Islet of Langerhans (tissue), 1 donor: Measurements from ENCODE around the gene C14orf93.

Source experiments
- FAIRE-seq: peaks from one replicate; lab custom pipeline; 2011; peaks lifted over from hg19 to GRCh38; lab: Jason Lieb, UNC

Gene C14orf93

DNA sequence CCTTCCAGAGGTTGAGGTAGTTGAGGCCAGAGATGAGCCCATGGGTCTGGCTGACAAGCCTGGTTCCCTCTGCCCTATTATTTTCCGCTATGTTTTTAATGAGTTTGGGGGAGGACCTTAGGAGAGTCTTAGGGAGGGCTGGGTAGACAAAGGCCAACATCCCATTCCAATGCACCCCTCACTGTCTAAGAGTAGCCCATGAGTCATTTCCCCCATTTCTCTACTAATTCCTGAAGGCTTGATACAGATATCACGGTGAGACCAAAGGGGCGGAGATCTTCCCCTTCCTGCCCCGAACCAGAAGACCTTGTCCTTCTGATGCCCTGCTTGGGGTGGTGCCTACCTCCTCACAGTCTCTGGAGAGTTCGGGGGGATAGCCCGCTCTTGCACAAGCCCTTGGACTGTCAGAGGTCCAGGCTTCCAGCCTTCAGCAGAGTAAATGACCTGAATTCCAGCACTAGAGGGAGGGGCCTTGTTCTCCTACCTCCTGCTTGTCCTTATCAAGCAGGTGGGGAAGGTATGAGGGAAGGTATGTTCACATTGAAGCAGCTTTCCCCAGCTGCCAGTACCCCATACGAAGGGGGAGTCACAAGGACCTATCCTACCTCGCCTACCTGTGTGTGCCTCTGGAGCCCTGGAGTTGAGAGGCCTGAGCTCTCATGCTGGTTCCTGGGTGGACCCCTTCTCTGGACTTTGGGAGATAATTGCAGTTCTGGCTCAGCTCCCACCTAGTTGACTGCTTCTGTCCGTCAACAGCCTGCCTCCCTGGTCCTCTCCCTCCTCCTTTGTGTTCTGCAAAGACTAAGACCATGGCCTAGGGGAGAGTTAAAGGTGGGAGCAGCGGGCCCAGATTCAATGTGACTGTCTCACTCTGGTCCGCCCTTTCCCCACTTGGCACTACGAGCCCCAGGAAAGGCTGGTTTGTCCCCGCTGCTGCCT lies 35.7 kb upstream of the C14orf93 start:
- no peak for FAIRE-seq

DNA sequence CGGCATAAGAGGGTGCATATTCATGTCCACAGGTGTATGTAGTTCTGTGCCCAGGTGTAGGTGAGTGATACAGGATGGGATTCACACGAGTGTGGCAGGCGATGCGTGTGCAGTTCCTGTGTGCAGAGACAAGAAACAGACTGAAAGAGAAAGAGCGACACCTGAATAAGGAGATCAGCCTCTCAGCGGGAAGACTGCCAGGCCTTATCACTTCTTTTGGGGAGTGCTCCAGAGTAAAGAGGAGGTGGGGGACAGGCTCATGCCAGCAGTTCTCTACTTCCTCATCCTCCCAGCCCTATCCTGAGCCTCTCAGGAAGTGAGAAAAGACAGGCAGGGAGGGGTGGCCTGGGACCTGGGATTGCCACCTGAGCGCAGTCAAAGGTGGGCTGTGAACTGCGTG lies 34.9 kb upstream of the C14orf93 start:
- FAIRE-seq = no peak

DNA sequence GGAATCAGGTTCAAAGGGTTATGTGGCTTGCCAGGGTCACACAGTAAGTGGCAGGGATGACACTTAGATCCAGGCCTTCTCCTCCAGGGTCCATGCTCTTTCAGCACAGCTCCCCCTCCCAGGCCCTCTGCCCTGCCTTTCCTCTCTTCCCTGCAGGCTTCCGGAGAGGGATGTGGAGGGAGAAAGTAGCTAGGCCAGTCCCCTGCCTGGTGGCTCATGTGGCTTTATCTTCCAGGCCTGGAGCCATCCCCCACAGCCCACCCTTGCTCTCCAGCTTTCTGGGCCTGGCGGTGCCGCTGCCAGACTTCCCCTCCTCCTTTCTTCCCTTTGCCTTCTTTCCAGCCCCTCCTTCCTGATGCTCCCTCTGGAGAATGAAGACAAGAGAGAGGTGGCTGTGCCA lies 33.8 kb upstream of the C14orf93 start:
- FAIRE-seq = no peak

DNA sequence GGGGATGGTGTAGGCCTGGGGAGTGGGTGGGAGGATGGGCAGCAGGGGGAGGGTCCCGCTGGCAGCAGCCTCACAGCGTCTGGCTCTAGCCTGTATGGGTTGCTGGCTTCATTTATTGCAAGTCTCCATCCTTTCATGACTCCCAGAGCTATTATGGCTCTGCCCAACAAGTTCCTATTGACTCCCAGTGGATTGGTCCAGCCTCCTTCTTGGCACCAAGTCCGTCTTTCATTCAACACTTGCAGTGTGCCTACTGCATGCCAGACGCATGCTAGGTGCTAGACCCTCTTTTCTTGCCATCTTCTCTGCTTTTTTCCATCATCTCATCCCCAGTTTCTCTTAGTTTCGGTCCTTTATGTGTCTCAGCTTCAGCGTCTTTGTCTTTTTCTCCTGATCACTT lies 33.2 kb upstream of the C14orf93 start:
- FAIRE-seq = no peak

DNA sequence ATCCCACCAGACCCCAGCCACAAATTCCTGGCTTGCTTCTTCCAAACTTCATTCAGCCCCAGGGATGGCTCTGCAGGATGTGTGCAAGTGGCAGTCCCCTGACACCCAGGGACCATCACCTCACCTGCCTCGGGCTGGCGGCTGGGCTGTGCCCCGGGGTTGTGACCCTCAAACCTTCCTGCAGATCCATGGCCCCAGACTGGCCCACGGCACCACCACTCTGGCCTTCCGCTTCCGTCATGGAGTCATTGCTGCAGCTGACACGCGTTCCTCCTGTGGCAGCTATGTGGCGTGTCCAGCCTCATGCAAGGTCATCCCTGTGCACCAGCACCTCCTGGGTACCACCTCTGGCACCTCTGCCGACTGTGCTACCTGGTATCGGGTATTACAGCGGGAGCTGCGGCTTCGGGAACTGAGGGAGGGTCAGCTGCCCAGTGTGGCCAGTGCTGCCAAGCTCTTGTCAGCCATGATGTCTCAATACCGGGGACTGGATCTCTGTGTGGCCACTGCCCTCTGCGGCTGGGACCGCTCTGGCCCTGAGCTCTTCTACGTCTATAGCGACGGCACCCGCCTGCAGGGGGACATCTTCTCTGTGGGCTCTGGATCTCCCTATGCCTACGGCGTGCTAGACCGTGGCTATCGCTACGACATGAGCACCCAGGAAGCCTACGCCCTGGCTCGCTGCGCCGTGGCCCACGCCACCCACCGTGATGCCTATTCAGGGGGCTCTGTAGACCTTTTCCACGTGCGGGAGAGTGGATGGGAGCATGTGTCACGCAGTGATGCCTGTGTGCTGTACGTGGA lies 32.4 kb upstream of the C14orf93 start, which contains the start of gene PSMB11:
TSS of gene PSMB11 (plus strand) at position 51 of the 804 bp plus-strand sequence. CDS start at position 65, 14 bp downstream.
- FAIRE-seq = no peak

DNA sequence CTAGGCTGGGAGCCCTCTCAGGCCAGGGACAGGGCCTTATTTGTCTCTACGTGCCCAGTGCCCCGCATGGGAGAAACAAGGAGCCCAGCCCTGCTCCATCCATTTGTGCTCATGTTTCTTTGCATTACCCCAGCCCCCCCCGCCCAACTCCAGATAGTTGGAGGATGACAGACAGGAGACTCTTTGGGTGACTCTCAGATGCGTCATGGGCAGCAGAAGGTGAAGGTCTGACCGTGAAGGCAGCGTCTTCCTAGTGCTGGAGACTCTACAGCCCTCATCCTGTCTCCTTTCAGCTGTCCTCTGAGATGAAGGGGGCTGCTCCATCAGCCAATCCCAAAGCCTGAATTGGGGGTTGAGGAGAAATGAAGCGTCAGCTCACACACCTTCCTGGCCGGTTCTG lies 31.8 kb upstream of the C14orf93 start:
- no peak for FAIRE-seq

DNA sequence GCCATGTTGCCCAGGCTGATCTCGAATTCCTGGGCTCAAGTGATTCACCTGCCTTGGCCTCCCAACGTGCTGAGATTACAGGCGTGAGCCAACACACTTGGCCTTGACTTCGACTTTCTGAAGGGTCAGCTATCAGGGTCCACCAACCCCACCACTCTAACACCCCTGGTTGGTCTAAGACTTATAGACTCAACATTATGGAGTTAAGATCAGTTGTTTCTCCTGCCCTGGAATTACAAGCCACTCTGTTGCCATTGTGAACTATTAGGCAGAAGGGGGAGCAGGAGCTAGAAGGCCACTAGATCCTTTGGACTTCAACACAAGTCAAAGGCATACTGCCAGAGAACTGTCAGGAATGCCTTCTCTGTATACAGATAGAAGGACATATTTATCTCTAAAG lies 30.2 kb upstream of the C14orf93 start:
- no peak for FAIRE-seq

DNA sequence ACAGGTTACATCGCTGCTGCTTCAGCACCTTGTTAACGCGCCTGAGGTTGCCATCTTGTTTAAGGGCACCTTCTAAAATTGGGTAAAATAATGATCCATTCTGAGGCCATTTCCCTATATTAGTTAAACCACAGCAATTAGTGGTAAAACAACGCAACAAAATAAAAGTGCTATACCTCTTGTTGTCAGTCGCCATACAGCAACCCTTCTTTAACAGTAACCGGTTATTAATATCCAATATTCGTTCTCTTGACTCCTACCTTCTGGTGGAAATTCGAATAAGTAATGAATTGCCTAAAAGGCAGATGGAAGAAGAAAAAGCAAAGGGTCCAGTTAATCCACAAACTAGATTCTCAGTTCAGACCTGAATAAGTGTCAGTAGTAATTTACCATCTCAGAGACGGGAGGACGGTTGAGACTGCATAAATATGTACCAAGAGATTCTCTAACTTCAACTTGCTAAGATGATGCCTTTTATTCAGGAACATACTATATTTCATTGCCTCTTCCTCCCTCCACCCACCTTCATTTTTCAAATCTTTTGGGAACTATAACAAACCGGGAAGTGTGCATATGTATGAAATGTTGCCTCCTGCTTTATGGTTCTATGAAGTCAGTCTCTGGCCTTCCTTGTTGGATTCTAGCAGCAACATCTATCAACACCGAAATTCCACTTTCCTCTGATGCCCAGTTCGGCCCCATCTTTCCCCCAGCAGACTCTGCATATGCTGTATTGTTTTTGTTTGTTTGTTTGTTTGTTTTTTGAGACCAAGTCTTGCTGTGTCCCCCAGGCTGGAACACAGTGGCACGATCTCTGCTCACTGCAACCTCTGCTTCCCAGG lies 25.6 kb upstream of the C14orf93 start:
- FAIRE-seq = no peak

DNA sequence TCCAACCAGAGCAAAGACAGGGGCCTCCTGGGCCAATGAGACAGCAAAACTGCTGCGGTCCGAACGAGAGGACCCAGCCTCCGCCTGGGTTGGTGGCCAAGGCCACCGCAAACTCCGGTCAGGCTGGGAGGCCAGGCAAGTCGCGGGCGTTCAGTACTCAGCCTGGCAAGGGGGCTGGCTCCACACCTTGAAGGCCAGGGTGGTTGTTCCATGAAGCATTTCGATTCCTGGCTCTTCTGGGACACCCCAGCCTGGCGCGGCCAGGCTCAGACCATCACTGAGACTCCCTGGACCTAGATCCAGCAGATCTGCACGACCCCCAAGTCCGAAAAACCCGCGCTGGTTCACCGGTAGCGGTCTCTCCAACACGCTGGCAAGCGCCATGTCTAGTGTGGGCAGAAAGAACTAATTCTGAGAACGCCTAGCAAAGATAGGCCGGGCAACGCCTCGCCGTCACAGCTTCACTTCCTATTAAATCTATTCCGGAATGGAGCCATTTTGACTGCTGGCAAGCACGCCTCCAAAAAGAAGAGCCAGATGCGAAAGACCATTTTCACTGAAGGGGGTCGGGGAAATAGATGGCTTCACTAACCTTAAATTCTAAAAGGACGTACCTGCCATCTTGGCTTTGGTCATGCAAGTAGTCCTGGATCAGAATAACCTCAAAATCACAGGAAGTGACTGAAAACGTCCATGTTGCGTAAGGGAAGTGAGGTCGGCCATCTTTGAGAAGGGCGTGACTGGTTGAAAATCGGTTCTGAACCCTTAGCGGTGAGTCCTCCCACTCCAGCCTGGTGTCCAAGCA lies 24.8 kb upstream of the C14orf93 start, which contains the start of gene PSMB5:
TSS of gene PSMB5 (minus strand) at position 403 of the 805 bp plus-strand sequence. CDS start at position 384, 19 bp downstream.
- FAIRE-seq = peak; percentile 78

DNA sequence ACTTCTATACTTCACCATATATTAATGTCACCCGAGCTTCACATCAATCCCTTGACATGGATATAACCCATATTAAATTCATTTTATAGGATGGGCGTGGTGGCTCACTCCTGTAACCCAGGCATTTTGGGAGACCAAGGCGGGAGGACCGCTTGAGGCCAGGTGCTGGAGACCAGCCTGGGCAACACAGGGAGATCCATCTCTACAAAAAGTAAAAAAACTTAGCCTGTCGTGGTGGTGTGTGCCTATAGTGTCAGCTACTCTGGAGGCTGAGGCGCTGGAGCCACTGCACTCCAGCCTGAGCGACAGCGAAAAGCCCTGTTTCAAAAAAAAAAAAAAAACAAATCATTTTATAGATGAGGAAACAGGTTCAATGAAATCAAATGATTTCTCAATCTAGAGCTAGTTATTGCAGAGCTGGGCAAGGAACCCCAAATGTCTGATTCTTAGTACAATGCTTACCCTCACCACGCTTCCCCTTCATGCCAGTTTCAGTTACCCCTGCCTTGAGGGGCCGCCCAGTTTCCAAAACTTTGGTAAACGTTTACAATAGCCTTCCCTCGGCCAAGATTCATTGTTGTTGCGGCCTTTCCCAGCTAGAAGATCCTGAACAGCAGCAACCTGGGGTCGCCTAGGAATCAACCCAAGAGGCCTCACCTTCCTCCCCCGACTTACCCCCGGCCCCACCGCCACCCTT lies 24.0 kb upstream of the C14orf93 start:
- FAIRE-seq = no peak

DNA sequence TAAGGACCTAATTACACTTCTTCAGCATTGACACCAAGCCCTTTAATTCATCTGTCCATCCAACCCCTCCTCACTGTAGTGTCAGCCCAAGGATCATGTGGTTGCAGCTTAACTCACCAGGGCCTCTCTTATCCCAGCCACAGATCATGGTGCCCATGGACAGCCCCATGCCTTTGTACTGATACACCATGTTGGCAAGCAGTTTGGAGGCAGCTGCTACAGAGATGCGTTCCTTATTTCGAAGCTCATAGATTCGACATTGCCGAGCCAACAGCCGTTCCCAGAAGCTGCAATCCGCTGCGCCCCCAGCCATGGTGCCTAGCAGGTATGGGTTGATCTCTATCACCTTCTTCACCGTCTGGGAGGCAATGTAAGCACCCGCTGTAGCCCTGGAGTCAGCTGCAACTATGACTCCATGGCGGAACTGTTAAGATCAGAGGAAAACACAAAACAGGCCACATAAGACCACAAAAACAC lies 23.3 kb upstream of the C14orf93 start:
- FAIRE-seq = no peak

DNA sequence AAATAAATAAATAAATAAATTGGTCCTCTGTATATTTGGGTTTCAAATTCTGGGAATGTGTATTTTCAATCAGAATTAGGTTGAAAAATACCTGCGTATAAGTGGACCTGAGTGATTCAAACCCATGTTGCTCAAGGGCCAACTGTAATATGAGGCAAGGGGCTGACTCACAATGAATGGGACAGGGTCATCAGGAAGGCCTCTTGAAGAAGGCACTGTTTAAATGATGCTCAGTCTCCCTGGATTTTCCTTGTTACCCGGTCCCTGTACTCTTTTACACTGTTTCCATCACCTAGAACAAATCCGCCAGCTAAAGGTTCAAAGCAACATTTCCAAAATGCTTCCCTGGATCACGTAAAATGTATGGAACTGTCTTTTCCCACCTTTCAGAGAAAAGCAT lies 21.0 kb upstream of the C14orf93 start:
- no peak for FAIRE-seq

DNA sequence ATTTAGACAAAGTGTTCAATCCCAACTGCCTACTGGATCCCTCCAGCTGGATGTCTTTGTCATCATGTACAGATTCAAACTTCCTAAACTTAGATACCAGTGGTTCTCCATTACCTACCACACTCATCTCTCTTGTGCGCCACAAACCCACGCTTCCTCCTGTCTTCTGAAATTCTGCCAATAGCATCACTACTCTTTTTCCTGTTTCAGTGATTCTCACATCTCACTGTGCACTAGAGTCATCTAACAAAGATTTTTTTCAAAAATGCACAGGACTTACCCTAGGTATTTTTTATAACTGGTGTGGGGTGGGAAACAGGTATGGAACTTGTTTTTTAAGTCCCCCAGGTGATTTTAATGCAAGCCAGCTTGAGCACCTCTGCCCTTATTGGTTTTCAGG lies 18.9 kb upstream of the C14orf93 start:
- no peak for FAIRE-seq

DNA sequence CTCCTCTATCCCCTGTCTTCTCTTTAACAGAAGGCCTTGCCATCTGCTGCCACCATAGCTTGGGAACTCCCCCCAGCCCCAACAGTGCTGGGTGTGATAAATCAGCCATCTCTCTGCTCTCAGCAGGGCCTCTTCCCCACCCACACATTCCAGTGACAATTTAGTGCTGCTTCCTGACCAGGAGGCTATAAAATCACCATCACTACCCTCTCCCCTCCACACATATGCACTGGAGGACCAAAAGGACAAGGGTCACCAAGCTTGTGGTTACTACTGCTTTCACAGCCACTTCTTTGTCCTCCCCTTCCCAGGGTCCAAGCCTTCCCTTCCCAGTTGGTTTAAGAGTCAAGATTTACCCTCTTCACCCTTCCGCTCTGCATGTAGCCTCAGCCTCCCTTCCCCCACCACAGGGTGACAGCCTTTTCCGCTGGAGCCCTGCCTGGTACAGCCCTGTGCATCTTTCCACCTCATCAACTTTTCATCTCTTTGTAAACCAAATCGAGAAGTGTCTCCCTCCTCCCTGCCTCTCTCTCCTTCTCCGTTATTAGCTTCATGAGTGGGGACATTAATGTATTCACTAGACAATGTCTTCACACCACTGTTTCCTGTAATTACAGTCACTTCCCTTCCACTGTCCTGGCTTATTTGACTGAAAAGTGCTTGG lies 15.3 kb upstream of the C14orf93 start:
- FAIRE-seq = no peak

DNA sequence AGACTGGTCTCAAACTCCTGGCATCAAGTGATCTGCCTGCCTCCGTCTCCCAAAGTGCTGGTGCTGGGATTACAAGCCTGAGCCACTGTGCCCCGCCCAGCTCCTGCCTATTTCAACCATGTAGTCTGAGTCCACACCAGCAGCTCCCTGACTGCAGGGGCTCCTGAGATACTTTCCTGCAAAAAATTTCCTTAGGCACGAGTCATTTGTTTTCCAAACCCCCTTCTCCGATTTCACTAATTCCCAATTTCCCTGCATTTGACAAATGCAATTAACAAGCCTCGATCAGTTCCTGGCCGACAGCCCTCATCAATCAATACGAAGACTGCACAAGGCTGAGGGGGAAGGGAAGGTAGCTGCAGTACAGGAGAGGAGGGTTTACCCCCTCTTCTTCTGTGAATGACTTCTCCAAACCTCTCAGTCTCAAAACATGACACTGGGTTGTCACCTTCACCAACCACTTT lies 14.7 kb upstream of the C14orf93 start:
- no peak for FAIRE-seq

DNA sequence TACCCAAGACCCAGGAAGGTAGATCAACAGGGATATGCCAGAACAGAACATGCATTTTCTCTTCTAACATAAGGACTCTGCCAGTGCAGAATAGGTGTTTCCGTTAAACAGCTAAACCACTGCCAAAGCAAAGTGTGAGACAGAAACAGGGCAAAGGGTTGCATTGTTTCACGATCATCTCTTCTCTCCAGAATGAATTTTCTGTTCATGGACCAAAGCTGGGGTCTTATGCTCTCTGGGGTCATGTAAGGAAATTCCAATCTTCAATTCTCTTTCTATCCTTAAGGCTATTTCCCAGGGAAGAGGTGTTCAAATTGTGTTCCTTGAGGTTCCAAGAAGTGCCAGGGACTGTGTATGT lies 13.8 kb upstream of the C14orf93 start:
- no peak for FAIRE-seq

DNA sequence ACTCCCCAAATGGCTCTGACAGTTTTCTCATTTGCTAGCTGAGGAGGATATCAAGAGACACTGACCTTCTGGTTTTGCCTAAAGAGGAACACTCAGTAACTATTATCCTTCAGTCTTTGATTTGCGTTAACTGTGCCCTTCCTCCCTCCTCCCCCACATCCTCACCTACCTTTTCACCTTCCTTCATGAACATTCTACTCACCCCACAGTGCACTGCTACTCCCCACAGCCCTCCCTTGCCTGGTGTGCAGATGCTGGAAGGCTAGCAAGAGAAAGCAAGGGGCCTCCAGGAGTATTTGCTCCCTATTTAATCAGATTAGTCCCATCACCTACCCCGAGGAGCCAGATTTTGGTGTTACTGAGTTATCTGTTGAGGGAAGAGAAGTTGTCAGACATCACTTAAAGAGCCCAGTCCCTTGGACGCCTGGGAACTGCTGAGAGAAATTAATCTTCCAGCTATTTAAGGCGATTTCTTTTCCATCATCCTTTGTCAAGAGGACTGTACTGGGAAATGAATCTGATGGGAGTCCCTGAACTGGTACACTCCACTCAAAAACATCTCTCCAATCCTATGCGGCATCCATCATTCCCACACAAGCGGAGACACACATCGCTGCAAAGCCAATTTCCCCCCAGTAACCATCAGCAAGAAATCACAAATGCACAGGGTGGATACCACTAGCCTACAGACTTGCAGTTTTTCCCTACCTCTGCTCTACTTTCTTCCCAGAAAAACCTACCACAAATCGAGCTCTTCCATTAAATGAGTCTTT lies 13.3 kb upstream of the C14orf93 start:
- FAIRE-seq = no peak

DNA sequence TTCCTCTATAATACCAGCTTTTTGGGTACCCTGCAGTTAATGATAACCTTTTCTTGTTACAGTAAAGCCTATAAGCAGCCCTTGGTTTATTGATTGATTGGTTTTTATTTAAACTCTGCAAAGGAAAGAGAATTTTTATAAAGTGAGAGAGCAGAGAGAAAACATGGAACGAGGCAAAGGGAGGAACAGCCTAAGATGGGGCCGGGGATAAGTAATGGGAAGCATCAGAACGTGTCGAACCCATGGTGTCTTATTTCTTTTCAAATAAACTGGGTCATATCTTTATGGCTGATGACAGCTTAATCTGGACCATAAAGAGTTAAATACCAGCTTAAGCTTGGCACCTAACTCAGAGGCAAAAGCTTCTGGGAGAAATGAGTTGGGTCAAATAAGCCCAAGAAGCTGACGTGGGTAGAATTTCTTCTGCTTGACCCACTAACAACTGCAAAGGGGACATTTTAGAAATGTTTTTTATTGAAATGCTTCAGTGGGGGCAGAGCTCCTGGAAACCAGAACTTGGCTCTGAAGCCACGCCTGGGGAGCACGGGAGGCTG lies 12.0 kb upstream of the C14orf93 start:
- no peak for FAIRE-seq

DNA sequence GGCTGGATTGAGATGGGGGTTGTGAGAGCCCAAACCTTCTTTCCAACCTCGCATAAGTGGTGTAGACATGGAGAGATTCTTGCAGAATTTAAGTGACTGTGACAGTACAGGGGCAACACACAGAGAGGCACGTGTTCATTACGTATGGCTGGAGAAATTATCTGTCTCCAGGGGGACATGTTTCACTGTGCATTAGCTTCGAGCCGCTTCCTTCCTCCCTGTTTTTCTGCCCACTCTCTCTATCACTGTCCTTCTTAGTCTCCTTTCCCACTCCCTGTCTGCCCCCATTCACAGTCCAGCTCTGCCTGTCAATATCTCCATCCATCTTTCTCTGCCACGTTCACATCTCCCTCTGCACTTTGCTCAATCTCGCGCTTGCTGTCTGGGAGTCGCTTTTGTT lies 11.5 kb upstream of the C14orf93 start:
- FAIRE-seq = no peak
